Glomerular visceral epithelial cell (primary cell): ENCODE results near the gene GJB5.

Source experiments
- DNase-seq: peaks from one replicate; pipeline ENCODE4 v3.0.0-alpha.2; 2016; ENCODE audit errors: extremely low spot score

Gene GJB5

GRCh38 chr1:34794790-34795180 lies 39.9 kb downstream of the GJB5 start:
- DNase-seq, result no peak

DNA sequence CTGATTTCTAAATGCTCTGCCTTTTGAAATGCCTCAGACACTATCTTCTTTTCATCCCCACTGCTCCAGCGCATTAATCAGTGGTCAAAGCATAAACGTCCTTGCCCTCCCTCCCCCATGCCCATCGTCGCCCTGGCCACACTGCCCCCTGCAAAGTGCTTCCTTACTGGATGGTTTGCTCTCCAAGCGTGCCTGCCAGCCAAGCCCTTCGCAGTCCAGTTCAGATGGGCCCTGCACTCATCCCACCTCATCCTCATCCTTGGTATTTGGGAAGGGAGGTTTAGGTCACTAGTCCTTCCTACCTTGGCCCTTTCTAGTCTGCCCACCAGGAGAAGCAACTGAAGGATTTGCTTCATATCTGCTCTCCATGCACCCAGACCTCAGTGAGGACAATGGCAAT lies 41.1 kb downstream of the GJB5 start:
- DNase-seq, result no peak

- DNase-seq, result no peak
Observed at GRCh38 chr1:34796990-34797389, 42.1 kb downstream of the GJB5 start.

GRCh38 chr1:34800214-34800613 lies 45.4 kb downstream of the GJB5 start:
- DNase-seq, result no peak

DNA sequence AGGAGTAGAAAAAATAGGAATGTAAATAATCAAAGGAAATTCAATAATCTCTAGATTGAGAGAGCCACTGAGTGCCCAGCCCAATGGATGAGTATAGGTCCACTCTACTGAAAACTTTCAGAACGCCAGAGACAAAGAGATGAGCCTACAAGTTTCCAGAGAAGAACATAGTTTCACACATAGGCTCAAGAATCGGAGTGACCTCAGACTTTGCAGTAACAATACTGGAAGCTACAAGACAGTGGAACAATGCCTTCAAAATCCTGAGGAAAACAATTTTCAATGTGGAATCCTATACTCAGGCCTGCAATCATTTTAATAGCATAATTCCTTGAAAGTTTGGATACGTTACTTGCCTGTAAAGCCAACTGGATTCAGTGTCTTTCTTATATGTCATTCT lies 48.9 kb downstream of the GJB5 start:
- no peak for DNase-seq

- no peak for DNase-seq
Observed at GRCh38 chr1:34806396-34806795, 51.5 kb downstream of the GJB5 start.
